Stomach (tissue), 9 donors: ENCODE measurements around the gene CEP19. TPM values are rescaled to one million over a fixed set of nuclear protein-coding genes. Genes with fewer than 3 reads are reported as not detected.
"Not testable (repeated sequence)": the region's sequence is repeated elsewhere in the genome, so short reads cannot be mapped to it uniquely, and the experiment has no call there.

Experiments
- DNase-seq, 2 donors: peaks; one replicate each; pipeline versions ENCODE4 v3.0.0 to v3.0.0-alpha.2; 2013 to 2019
- H3K27ac ChIP-seq, 5 donors: fragments of 200-600 bp in 4 of 5; sonication (generic) in 4 of 5; one replicate each; pipeline ENCODE4 v1.5.1; 2013 to 2019; ENCODE audit warnings: mild to moderate bottlenecking in 1 of 5, moderate library complexity in 1 of 5
- H3K27me3 ChIP-seq, 3 donors: fragments of 200-600 bp; sonication (generic); one replicate each; pipeline ENCODE4 v1.5.1; 2017 to 2019; ENCODE audit warnings: mixed run types in 1 of 3
- H3K36me3 ChIP-seq, 4 donors: fragments of 200-600 bp; sonication (generic); 1 replicate in 3 of 4; 2 replicates in 1 of 4; pipeline ENCODE4 v1.5.1; 2016 to 2019
- H3K4me1 ChIP-seq, 4 donors: fragments of 200-600 bp; sonication (generic); one replicate each; pipeline ENCODE4 v1.5.1; 2016 to 2019
- H3K4me3 ChIP-seq, 4 donors: fragments of 200-600 bp; sonication (generic) in 3 of 4; one replicate each; pipeline ENCODE4 v1.5.1; 2016 to 2019; ENCODE audit warnings: mild to moderate bottlenecking in 1 of 4
- H3K9me3 ChIP-seq, 4 donors: fragments of 200-600 bp; sonication (generic); one replicate each; pipeline ENCODE4 v1.5.1; 2016 to 2019
- EP300 ChIP-seq: sonication (generic); formaldehyde crosslinking; IDR thresholded peaks from one replicate; pipeline ENCODE4 v1.6.1; 2017; ENCODE audit warnings: antibody characterized with exemption
- POLR2A ChIP-seq, 4 donors: fragments of 450-650 bp; IDR thresholded peaks; one replicate each; pipeline ENCODE4 v1.6.1; 2016; ENCODE audit warnings: antibody characterized with exemption in 4 of 4, control low read depth in 2 of 4, mild to moderate bottlenecking in 1 of 4, moderate library complexity in 1 of 4
- POLR2AphosphoS5 ChIP-seq, 3 donors: sonication (generic); formaldehyde crosslinking; IDR thresholded peaks; one replicate each; pipeline ENCODE4 v1.6.1; 2016; ENCODE audit warnings: antibody characterized with exemption in 3 of 3
- WGBS, 5 donors: extraction: QIAGEN DNeasy Blood & Tissue Kit in 3 of 5; methylation state at CpG; one replicate each; pipeline versions ENCODE4 v1.1.5 to v1.1.7; 2013 to 2018; 5-methylcytosine and 5-hydroxymethylcytosine counted together
- intact Hi-C: fragments of 100-400 bp; cut with DNase I; formaldehyde crosslinking; loops from one replicate; pipeline ENCODE4 v1.15.1; 2023; ENCODE audit warnings: low total_unique reads
- polyA plus RNA-seq, 3 donors: library from polyadenylated mRNA; stranded (reverse); fragments of 200-250 nt; gene quantifications; one replicate each; pipeline ENCODE4 v1.2.3, GENCODE V29; 2013
- total RNA-seq, 5 donors: library from RNA; depleted of rRNA; stranded (reverse); fragments of >200 nt; gene quantifications; one replicate each; pipeline versions ENCODE4 v1.1.0 to v1.2.3, GENCODE V29; 2014 to 2016
- TF ChIP-seq, protein P1 (sequence below), 7 experiments: fragments of 450-650 bp in 4 of 7; fragments of 200-600 bp in 3 of 7; sonication (generic) in 3 of 7; IDR thresholded peaks; one replicate each; pipeline ENCODE4 v1.5.1; 2016 to 2019; ENCODE audit warnings: antibody characterized with exemption in 7 of 7, control low read depth in 2 of 7, mild to moderate bottlenecking in 1 of 7
- donor health status: healthy with polysubstance abuse.
- donor health status: Bipolar disorder and iron deficiency.
- donor health status: healthy.

The CEP19 gene
- total and polyA plus RNA-seq, 8 donors, result 0.18 to 3.1 (median 1.8) TPM; not detected in 3

GRCh38 chr3:196735751-196736150, 23.7 kb upstream of the CEP19 start:
- Histone ChIP-seq H3K4me3 (no peak overlapping the region), H3K9me3 (no peaks in the 10 kb centered on the region), H3K4me1 (peaks cover 0 to 6% (median 5%) of the 10 kb centered on the region in 4 donors), H3K36me3 (peaks cover 0 to 23% (median 14%) of the 10 kb centered on the region in 4 donors), H3K27ac (no peak overlapping the region), H3K27me3 (no peaks in the 10 kb centered on the region)
- DNase-seq, result no peak
- intact Hi-C loops, result no loop called here
- TF ChIP-seq POLR2AphosphoS5 (IDR thresholded peaks at IDR 0.05), result no peak
- TF ChIP-seq EP300, result no peak
- TF ChIP-seq, protein P1, sequence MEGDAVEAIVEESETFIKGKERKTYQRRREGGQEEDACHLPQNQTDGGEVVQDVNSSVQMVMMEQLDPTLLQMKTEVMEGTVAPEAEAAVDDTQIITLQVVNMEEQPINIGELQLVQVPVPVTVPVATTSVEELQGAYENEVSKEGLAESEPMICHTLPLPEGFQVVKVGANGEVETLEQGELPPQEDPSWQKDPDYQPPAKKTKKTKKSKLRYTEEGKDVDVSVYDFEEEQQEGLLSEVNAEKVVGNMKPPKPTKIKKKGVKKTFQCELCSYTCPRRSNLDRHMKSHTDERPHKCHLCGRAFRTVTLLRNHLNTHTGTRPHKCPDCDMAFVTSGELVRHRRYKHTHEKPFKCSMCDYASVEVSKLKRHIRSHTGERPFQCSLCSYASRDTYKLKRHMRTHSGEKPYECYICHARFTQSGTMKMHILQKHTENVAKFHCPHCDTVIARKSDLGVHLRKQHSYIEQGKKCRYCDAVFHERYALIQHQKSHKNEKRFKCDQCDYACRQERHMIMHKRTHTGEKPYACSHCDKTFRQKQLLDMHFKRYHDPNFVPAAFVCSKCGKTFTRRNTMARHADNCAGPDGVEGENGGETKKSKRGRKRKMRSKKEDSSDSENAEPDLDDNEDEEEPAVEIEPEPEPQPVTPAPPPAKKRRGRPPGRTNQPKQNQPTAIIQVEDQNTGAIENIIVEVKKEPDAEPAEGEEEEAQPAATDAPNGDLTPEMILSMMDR (IDR thresholded peaks at IDR 0.05), result no peak
- 82 to 90% (median 88%) methylated on average over 3 of the region's 3 CpGs for WGBS, 5 donors

DNA sequence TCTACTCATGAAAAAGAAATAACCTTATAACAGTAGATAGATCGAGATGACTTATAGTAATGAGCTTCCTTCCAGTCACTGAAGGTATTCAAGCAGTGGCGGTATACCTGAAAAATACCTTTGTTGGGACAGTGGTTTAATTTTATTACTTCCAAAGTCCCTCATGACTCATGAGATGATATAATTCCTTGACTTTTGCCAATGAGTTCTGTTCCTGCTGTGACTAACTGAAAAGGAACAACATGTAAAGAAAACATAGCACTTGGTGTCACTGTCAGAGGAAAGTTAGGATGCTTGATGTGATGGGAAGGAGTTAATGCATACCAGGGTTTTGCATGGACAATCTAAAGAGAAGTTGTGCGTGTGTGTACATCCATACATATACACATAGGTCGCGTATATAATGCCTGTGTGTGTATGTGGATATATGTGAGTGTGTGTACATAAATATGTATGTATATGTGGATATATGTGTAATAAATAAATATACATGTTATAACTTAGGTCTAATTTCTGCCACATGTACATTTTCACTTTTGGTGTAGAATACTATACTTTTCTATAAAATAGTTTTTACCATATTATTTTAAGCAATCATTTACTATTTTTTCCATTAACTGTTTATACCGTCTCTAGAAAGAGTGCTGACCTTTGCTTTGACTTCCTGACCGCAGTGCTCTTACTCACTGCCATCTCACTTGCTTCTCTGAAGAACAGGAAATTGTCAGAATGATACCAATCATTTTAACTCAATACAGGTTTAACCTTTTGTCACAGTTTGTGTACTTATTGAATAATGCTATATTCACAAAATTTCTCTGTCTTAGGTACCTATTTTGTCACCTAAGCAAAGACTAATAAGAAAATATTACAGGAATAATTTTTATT, 15.0 kb upstream of the CEP19 start:
- 69 to 88% (median 82%) methylated on average over 7 of the region's 7 CpGs for WGBS, 5 donors
- Histone ChIP-seq H3K4me3 (no peak overlapping the region), H3K9me3 (no peaks in the 10 kb centered on the region), H3K36me3 (peaks cover 0 to 45% (median 38%) of the 10 kb centered on the region in 4 donors), H3K27ac (no peak overlapping the region), H3K27me3 (no peaks in the 10 kb centered on the region), H3K4me1 (no peaks in the 10 kb centered on the region)
- DNase-seq, result no peak
- intact Hi-C loops, result no loop called here
- TF ChIP-seq, protein P1 (IDR thresholded peaks at IDR 0.05), result no peak
- TF ChIP-seq POLR2A (IDR thresholded peaks at IDR 0.05), result no peak
- no peak for TF ChIP-seq POLR2AphosphoS5 (IDR thresholded peaks at IDR 0.05)
- TF ChIP-seq EP300, result no peak

- TF ChIP-seq, protein P1 (IDR thresholded peaks at IDR 0.05), result no peak
- TF ChIP-seq POLR2AphosphoS5 (IDR thresholded peaks at IDR 0.05), result no peak
- TF ChIP-seq POLR2A (IDR thresholded peaks at IDR 0.05), result no peak
- no peak for TF ChIP-seq EP300
These were observed 9.0 kb upstream of the CEP19 start for GRCh38 chr3:196721097-196721496.

DNA sequence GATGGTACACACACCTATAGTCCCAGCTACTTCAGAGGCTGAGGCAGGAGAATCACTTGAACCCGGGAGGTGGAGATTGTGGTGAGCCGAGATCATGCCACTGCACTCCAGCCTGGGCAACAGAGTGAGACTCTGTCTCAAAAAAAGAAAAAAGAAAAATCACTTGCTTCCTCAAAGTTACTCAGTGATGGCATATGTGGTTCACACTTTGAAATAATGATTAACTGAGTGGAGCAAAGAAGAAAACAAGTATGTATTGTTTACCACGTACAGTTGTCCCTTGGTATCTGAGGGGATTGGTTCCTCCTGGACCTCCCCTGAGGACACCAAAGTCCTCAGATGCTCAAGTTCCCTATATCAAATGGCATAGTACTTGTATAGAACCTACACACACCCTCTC, 5.1 kb upstream of the CEP19 start:
- H3K9me3 ChIP-seq, H3K27me3 ChIP-seq, H3K27ac ChIP-seq, H3K36me3 ChIP-seq, H3K4me3 ChIP-seq, intact Hi-C loops, DNase-seq: not testable (repeated sequence)
- H3K4me1 ChIP-seq, result peaks cover 7 to 11% (median 10%) of the 10 kb centered on the region in 4 donors
- WGBS, 5 donors, result 92 to 97% (median 96%) methylated on average over 3 of the region's 3 CpGs

More at GRCh38 chr3:196721097-196721496, 9.0 kb upstream of the CEP19 start:
- H3K36me3 ChIP-seq, result peaks cover 0 to 19% (median 17%) of the 10 kb centered on the region in 4 donors
- H3K27me3 ChIP-seq, result no peaks in the 10 kb centered on the region
- WGBS, 5 donors, result 53 to 100% (median 97%) methylated on average over 2 of the region's 2 CpGs
- H3K27ac ChIP-seq, result no peak overlapping the region
- no peak overlapping the region for H3K4me3 ChIP-seq
- no peak for DNase-seq
- no peaks in the 10 kb centered on the region for H3K4me1 ChIP-seq
- H3K9me3 ChIP-seq, result no peaks in the 10 kb centered on the region
- intact Hi-C loops, result no loop called here
